HG02884 (cell line): ENCODE measurements around the gene TMEM63C.

Experiments
- ATAC-seq: cut with Tn5 transposase; IDR thresholded peaks from one replicate; pipeline ENCODE4 v1.9.1; 2021; ENCODE audit warnings: mild to moderate bottlenecking, moderate library complexity; ENCODE audit not compliant: unreplicated experiment

Gene TMEM63C

GRCh38 chr14:77306851-77307496, 125.4 kb downstream of the TMEM63C start:
- no peak for ATAC-seq
